ENCODE results near the gene RFTN1. TPM values are rescaled to one million over a fixed set of nuclear protein-coding genes. Genes with fewer than 3 reads are reported as not detected.

The RFTN1 gene
- total RNA-seq, 1 donor from 2014 or later, result 0.92 TPM

GRCh38 chr3:16462679-16463078, 50.8 kb downstream of the RFTN1 start:
- Histone ChIP-seq H3K9ac (no peak overlapping the region), H3K36me3 (no peaks in the 10 kb centered on the region), H3F3A (ENCODE audit: low read depth) (no peaks in the 10 kb centered on the region), H3K27me3 (no peaks in the 10 kb centered on the region), H3K4me2 (no peak overlapping the region), H3K4me3 (no peak overlapping the region), H3K27ac (no peak overlapping the region), H3K4me1 (peaks cover 3% of the 10 kb centered on the region), H2AFZ (replicated peaks) (no peak overlapping the region), H3K9me3 (ENCODE audit: low read depth) (no peaks in the 10 kb centered on the region), H3K79me2 (ENCODE audit: low read depth) (no peaks in the 10 kb centered on the region), H4K20me1 (ENCODE audit: low read depth) (no peaks in the 10 kb centered on the region)
- Mint-ChIP-seq H3K27me3 (ENCODE audit: insufficient read depth, low read depth) (no peaks in the 10 kb centered on the region), H3K27ac (no peak overlapping the region), H3K36me3 (no peaks in the 10 kb centered on the region), H3K4me3 (no peak overlapping the region), H3K9me3 (no peaks in the 10 kb centered on the region), H3K4me1 (no peaks in the 10 kb centered on the region)
- no peak for DNase-seq (ENCODE audit: low spot score)
- TF ChIP-seq CTCF (IDR thresholded peaks at IDR 0.05) (no peak), EZH2phosphoT487 (IDR thresholded peaks at IDR 0.05) (no peak), EZH2 (IDR thresholded peaks at IDR 0.05) (no peak)

GRCh38 chr3:16461463-16462245, 51.8 kb downstream of the RFTN1 start:
- Mint-ChIP-seq H3K9me3 (no peaks in the 10 kb centered on the region), H3K27ac (no peak overlapping the region), H3K27me3 (ENCODE audit: insufficient read depth, low read depth) (no peaks in the 10 kb centered on the region), H3K36me3 (no peaks in the 10 kb centered on the region), H3K4me3 (no peak overlapping the region), H3K4me1 (no peaks in the 10 kb centered on the region)
- no peak for TF ChIP-seq EZH2phosphoT487 (IDR thresholded peaks at IDR 0.05)
- TF ChIP-seq EZH2 (IDR thresholded peaks at IDR 0.05), result no peak
- TF ChIP-seq CTCF (IDR thresholded peaks at IDR 0.05), result no peak
- H3K36me3 ChIP-seq, result no peaks in the 10 kb centered on the region
- H3K4me3 ChIP-seq, result no peak overlapping the region
- no peaks in the 10 kb centered on the region for H3K27me3 ChIP-seq
- H4K20me1 ChIP-seq (ENCODE audit: low read depth), result no peaks in the 10 kb centered on the region
- no peak overlapping the region for H2AFZ ChIP-seq (replicated peaks)
- H3K9ac ChIP-seq, result no peak overlapping the region
- H3K4me1 ChIP-seq, result peaks cover 3% of the 10 kb centered on the region
- H3F3A ChIP-seq (ENCODE audit: low read depth), result no peaks in the 10 kb centered on the region
- H3K9me3 ChIP-seq (ENCODE audit: low read depth), result no peaks in the 10 kb centered on the region
- H3K79me2 ChIP-seq (ENCODE audit: low read depth), result no peaks in the 10 kb centered on the region
- no peak for DNase-seq (ENCODE audit: low spot score)
- no peak overlapping the region for H3K27ac ChIP-seq
- H3K4me2 ChIP-seq, result no peak overlapping the region

- Histone ChIP-seq H3K27ac (no peak overlapping the region), H3K4me3 (no peak overlapping the region), H3K4me1 (peaks cover 8% of the 10 kb centered on the region), H3K9me3 (ENCODE audit: low read depth) (no peaks in the 10 kb centered on the region), H3K79me2 (ENCODE audit: low read depth) (no peaks in the 10 kb centered on the region), H3K9ac (no peak overlapping the region), H3F3A (ENCODE audit: low read depth) (no peaks in the 10 kb centered on the region), H3K36me3 (no peaks in the 10 kb centered on the region), H3K27me3 (no peaks in the 10 kb centered on the region), H3K4me2 (no peak overlapping the region), H2AFZ (replicated peaks) (no peak overlapping the region), H4K20me1 (ENCODE audit: low read depth) (no peaks in the 10 kb centered on the region)
- Mint-ChIP-seq H3K4me1 (peaks cover 2% of the 10 kb centered on the region), H3K27ac (no peak overlapping the region), H3K4me3 (no peak overlapping the region), H3K9me3 (no peaks in the 10 kb centered on the region), H3K27me3 (ENCODE audit: insufficient read depth, low read depth) (no peaks in the 10 kb centered on the region), H3K36me3 (no peaks in the 10 kb centered on the region)
- DNase-seq (ENCODE audit: low spot score), result no peak
- TF ChIP-seq EZH2 (IDR thresholded peaks at IDR 0.05) (no peak), EZH2phosphoT487 (IDR thresholded peaks at IDR 0.05) (no peak), CTCF (IDR thresholded peaks at IDR 0.05) (no peak)
Measured at GRCh38 chr3:16460886-16461285, 52.6 kb downstream of the RFTN1 start.
